ENCODE results near the gene MCM7.

Gene MCM7

GRCh38 chr7:100095289-100095688 is 5.9 kb downstream of the MCM7 start:
- Histone ChIP-seq H3K4me1 (ENCODE audit: control insufficient read depth, low read length) (peaks cover 24% of the 10 kb centered on the region), H4K20me1 (ENCODE audit: control insufficient read depth, insufficient read depth, low read depth, low read length) (peaks cover 35% of the 10 kb centered on the region), H3K9me2 (replicated peaks; ENCODE audit: control insufficient read depth, low read length) (no peaks in the 10 kb centered on the region), H3F3A (ENCODE audit: control insufficient read depth, insufficient read depth) (peaks cover 92% of the 10 kb centered on the region), H3K9me3 (ENCODE audit: control insufficient read depth, insufficient read depth, low read length) (no peaks in the 10 kb centered on the region), H3K79me2 (ENCODE audit: control insufficient read depth, low read length) (peaks cover 45% of the 10 kb centered on the region), H3K27me3 (ENCODE audit: control insufficient read depth, low read length) (no peaks in the 10 kb centered on the region), H3K4me2 (ENCODE audit: low read length) (no peak overlapping the region), H3K27ac (ENCODE audit: low read depth, low read length) (no peak overlapping the region), H3K4me3 (ENCODE audit: low read length) (no peak overlapping the region), H3K36me3 (ENCODE audit: control insufficient read depth, low read length) (peaks cover 99% of the 10 kb centered on the region)
- TF ChIP-seq EZH2phosphoT487 (IDR thresholded peaks at IDR 0.05; ENCODE audit: borderline replicate concordance, low read length): no peak
- TF ChIP-seq CTCF (IDR thresholded peaks at IDR 0.05; ENCODE audit: low read depth, low read length, poor library complexity, severe bottlenecking): no peak

GRCh38 chr7:100093925-100094486 is 7.2 kb downstream of the MCM7 start:
- no peaks in the 10 kb centered on the region for H3K9me3 ChIP-seq (ENCODE audit: control insufficient read depth, insufficient read depth, low read length)
- peaks cover 23% of the 10 kb centered on the region for H4K20me1 ChIP-seq (ENCODE audit: control insufficient read depth, insufficient read depth, low read depth, low read length)
- peaks cover 93% of the 10 kb centered on the region for H3K36me3 ChIP-seq (ENCODE audit: control insufficient read depth, low read length)
- TF ChIP-seq CTCF (IDR thresholded peaks at IDR 0.05; ENCODE audit: low read depth, low read length, poor library complexity, severe bottlenecking) (no peak), EZH2phosphoT487 (IDR thresholded peaks at IDR 0.05; ENCODE audit: borderline replicate concordance, low read length) (no peak)
- no peak overlapping the region for H3K4me3 ChIP-seq (ENCODE audit: low read length)
- H3K4me1 ChIP-seq (ENCODE audit: control insufficient read depth, low read length): peaks cover 23% of the 10 kb centered on the region
- peaks cover 43% of the 10 kb centered on the region for H3K79me2 ChIP-seq (ENCODE audit: control insufficient read depth, low read length)
- no peaks in the 10 kb centered on the region for H3K27me3 ChIP-seq (ENCODE audit: control insufficient read depth, low read length)
- H3F3A ChIP-seq (ENCODE audit: control insufficient read depth, insufficient read depth): peaks cover 87% of the 10 kb centered on the region
- H3K27ac ChIP-seq (ENCODE audit: low read depth, low read length): no peak overlapping the region
- no peak overlapping the region for H3K4me2 ChIP-seq (ENCODE audit: low read length)
- no peaks in the 10 kb centered on the region for H3K9me2 ChIP-seq (replicated peaks; ENCODE audit: control insufficient read depth, low read length)

- Histone ChIP-seq H3K79me2 (ENCODE audit: control insufficient read depth, low read length) (peaks cover 43% of the 10 kb centered on the region), H3K27ac (ENCODE audit: low read depth, low read length) (no peak overlapping the region), H3K9me3 (ENCODE audit: control insufficient read depth, insufficient read depth, low read length) (no peaks in the 10 kb centered on the region), H3K4me2 (ENCODE audit: low read length) (no peak overlapping the region), H3K4me3 (ENCODE audit: low read length) (no peak overlapping the region), H3K27me3 (ENCODE audit: control insufficient read depth, low read length) (no peaks in the 10 kb centered on the region), H4K20me1 (ENCODE audit: control insufficient read depth, insufficient read depth, low read depth, low read length) (peaks cover 18% of the 10 kb centered on the region), H3K36me3 (ENCODE audit: control insufficient read depth, low read length) (peaks cover 90% of the 10 kb centered on the region), H3K4me1 (ENCODE audit: control insufficient read depth, low read length) (peaks cover 22% of the 10 kb centered on the region), H3F3A (ENCODE audit: control insufficient read depth, insufficient read depth) (peaks cover 83% of the 10 kb centered on the region), H3K9me2 (replicated peaks; ENCODE audit: control insufficient read depth, low read length) (no peaks in the 10 kb centered on the region)
- TF ChIP-seq EZH2phosphoT487 (IDR thresholded peaks at IDR 0.05; ENCODE audit: borderline replicate concordance, low read length) (no peak), CTCF (IDR thresholded peaks at IDR 0.05; ENCODE audit: low read depth, low read length, poor library complexity, severe bottlenecking) (no peak)
Observed at GRCh38 chr7:100093498-100093897, 7.7 kb downstream of the MCM7 start.

Measured in DOHH2 (cell line).